Astrocyte (in vitro differentiated cells and primary cell): Measurements from ENCODE around the gene PALMD. TPM values are rescaled to one million over a fixed set of nuclear protein-coding genes. Genes with fewer than 3 reads are reported as not detected.
A peak's percentile ranks its signal among the peaks of the same experiment; 100 is the strongest.

Experiments
- DNase-seq: peaks from one replicate; pipeline ENCODE4 v3.0.0-alpha.2; 2010; ENCODE audit warnings: low read depth
- FAIRE-seq: peaks from 2 replicates; lab custom pipeline; 2011; peaks lifted over from hg19 to GRCh38; lab: Jason Lieb, UNC
- H2AFZ ChIP-seq: 2 replicates; pipeline ENCODE4 v1.6.0; 2012; ENCODE audit warnings: low read depth, low read length, inconsistent platforms
- H3K27ac ChIP-seq: 2 replicates; pipeline ENCODE4 v1.5.1; 2011; ENCODE audit warnings: low read depth, low read length, inconsistent platforms
- H3K27me3 ChIP-seq: 2 replicates; pipeline ENCODE4 v1.6.0; 2011; ENCODE audit warnings: low read length, inconsistent platforms; ENCODE audit not compliant: insufficient read depth
- H3K36me3 ChIP-seq: 2 replicates; pipeline ENCODE4 v1.5.1; 2011; ENCODE audit warnings: low read length, inconsistent platforms; ENCODE audit not compliant: insufficient read depth
- H3K4me1 ChIP-seq: 2 replicates; pipeline ENCODE4 v1.5.1; 2011; ENCODE audit warnings: low read length, inconsistent platforms; ENCODE audit not compliant: insufficient read depth
- H3K4me2 ChIP-seq: 2 replicates; pipeline ENCODE4 v1.6.0; 2012; ENCODE audit warnings: low read length, inconsistent platforms
- H3K4me3 ChIP-seq: 2 replicates; pipeline ENCODE4 v1.5.1; 2011; ENCODE audit warnings: low read depth, mild to moderate bottlenecking, low read length, inconsistent platforms; ENCODE audit not compliant: insufficient read depth
- H3K79me2 ChIP-seq: 2 replicates; pipeline ENCODE4 v1.6.0; 2012; ENCODE audit warnings: mild to moderate bottlenecking, low read length, inconsistent platforms; ENCODE audit not compliant: insufficient read depth
- H3K9ac ChIP-seq: 2 replicates; pipeline ENCODE4 v1.6.0; 2012; ENCODE audit warnings: mild to moderate bottlenecking, low read length, inconsistent platforms
- H3K9me3 ChIP-seq: 2 replicates; pipeline ENCODE4 v1.5.1; 2012; ENCODE audit warnings: low read depth, mild to moderate bottlenecking, low read length, inconsistent platforms; ENCODE audit not compliant: insufficient read depth
- H4K20me1 ChIP-seq: 2 replicates; pipeline ENCODE4 v1.6.0; 2012; ENCODE audit warnings: low read length, inconsistent platforms; ENCODE audit not compliant: insufficient read depth
- H3K27ac Mint-ChIP-seq: one replicate; pipeline ENCODE4 v1.8.0; 2021; ENCODE audit warnings: mild to moderate bottlenecking, mixed read lengths; ENCODE audit not compliant: unreplicated experiment
- H3K27me3 Mint-ChIP-seq: one replicate; pipeline ENCODE4 v1.8.0; 2021; ENCODE audit warnings: low read depth, mixed read lengths; ENCODE audit not compliant: unreplicated experiment
- H3K36me3 Mint-ChIP-seq: one replicate; pipeline ENCODE4 v1.8.0; 2021; ENCODE audit warnings: low read depth, mixed read lengths; ENCODE audit not compliant: unreplicated experiment
- H3K4me1 Mint-ChIP-seq: one replicate; pipeline ENCODE4 v1.8.0; 2021; ENCODE audit warnings: low read depth, mixed read lengths; ENCODE audit not compliant: unreplicated experiment
- H3K4me3 Mint-ChIP-seq: one replicate; pipeline ENCODE4 v1.8.0; 2021; ENCODE audit warnings: mild to moderate bottlenecking, moderate library complexity, mixed read lengths; ENCODE audit not compliant: unreplicated experiment
- H3K9me3 Mint-ChIP-seq: one replicate; pipeline ENCODE4 v1.8.0; 2021; ENCODE audit warnings: mild to moderate bottlenecking, mixed read lengths; ENCODE audit not compliant: unreplicated experiment
- CTCF ChIP-seq: IDR thresholded peaks from 2 replicates; pipeline ENCODE4 v1.5.1; 2011; ENCODE audit warnings: low read depth, mild to moderate bottlenecking, inconsistent platforms, low read length, moderate library complexity; ENCODE audit not compliant: insufficient read depth
- EZH2 ChIP-seq: IDR thresholded peaks from 2 replicates; pipeline ENCODE4 v1.6.1; 2012; ENCODE audit warnings: mild to moderate bottlenecking, low read length, inconsistent platforms; ENCODE audit not compliant: insufficient read depth
- total RNA-seq: library from RNA; stranded (reverse); gene quantifications from 2 replicates; pipeline ENCODE4 v1.2.1, GENCODE V29; 2021

Gene PALMD
- total RNA-seq, 1 donor from 2014 or later = 0.41 TPM

GRCh38 chr1:99643021-99643779, 2.7 kb upstream of the PALMD start:
- Mint-ChIP-seq H3K27ac (no peak overlapping the region), H3K4me1 (peaks cover 11% of the 10 kb centered on the region), H3K9me3 (no peaks in the 10 kb centered on the region), H3K36me3 (no peaks in the 10 kb centered on the region), H3K4me3 (no peak overlapping the region), H3K27me3 (no peaks in the 10 kb centered on the region)
- no peaks in the 10 kb centered on the region for H4K20me1 ChIP-seq
- H3K79me2 ChIP-seq = no peaks in the 10 kb centered on the region
- H3K27me3 ChIP-seq = no peaks in the 10 kb centered on the region
- H3K9me3 ChIP-seq = no peaks in the 10 kb centered on the region
- DNase-seq (peak; percentile 17), FAIRE-seq (no peak)
- H3K4me1 ChIP-seq = peaks cover 11% of the 10 kb centered on the region
- no peaks in the 10 kb centered on the region for H3K36me3 ChIP-seq
- H3K9ac ChIP-seq = no peak overlapping the region
- no peak overlapping the region for H3K4me3 ChIP-seq
- H2AFZ ChIP-seq = no peak overlapping the region
- no peak for TF ChIP-seq CTCF
- TF ChIP-seq EZH2 = no peak
- H3K4me2 ChIP-seq = no peak overlapping the region
- H3K27ac ChIP-seq = no peak overlapping the region

- no peak for TF ChIP-seq CTCF
- TF ChIP-seq EZH2 = no peak
- FAIRE-seq = no peak
- no peak overlapping the region for H3K27ac Mint-ChIP-seq
Observed at GRCh38 chr1:99644279-99645004, 1.5 kb upstream of the PALMD start.

GRCh38 chr1:99645203-99645602, 710 bp upstream of the PALMD start:
- H3K4me3 Mint-ChIP-seq = no peak overlapping the region
- Histone ChIP-seq H3K4me2 (peak overlapping the region; percentile 78), H2AFZ (no peak overlapping the region), H4K20me1 (no peaks in the 10 kb centered on the region), H3K4me3 (no peak overlapping the region), H3K27me3 (no peaks in the 10 kb centered on the region), H3K27ac (no peak overlapping the region), H3K79me2 (no peaks in the 10 kb centered on the region), H3K9me3 (no peaks in the 10 kb centered on the region), H3K4me1 (peaks cover 11% of the 10 kb centered on the region), H3K36me3 (no peaks in the 10 kb centered on the region), H3K9ac (no peak overlapping the region)
- DNase-seq = peak; percentile 49
- H3K4me1 Mint-ChIP-seq = peaks cover 11% of the 10 kb centered on the region
- FAIRE-seq = no peak
- H3K9me3 Mint-ChIP-seq = no peaks in the 10 kb centered on the region
- no peak overlapping the region for H3K27ac Mint-ChIP-seq
- no peaks in the 10 kb centered on the region for H3K27me3 Mint-ChIP-seq
- TF ChIP-seq EZH2 = no peak
- TF ChIP-seq CTCF = no peak
- H3K36me3 Mint-ChIP-seq = no peaks in the 10 kb centered on the region

More at GRCh38 chr1:99644279-99645004, 1.5 kb upstream of the PALMD start:
- Histone ChIP-seq H3K27ac (no peak overlapping the region), H3K9me3 (no peaks in the 10 kb centered on the region), H2AFZ (no peak overlapping the region), H3K9ac (no peak overlapping the region), H3K4me1 (peaks cover 11% of the 10 kb centered on the region), H3K4me2 (no peak overlapping the region), H3K36me3 (no peaks in the 10 kb centered on the region), H3K4me3 (no peak overlapping the region), H3K79me2 (no peaks in the 10 kb centered on the region), H3K27me3 (no peaks in the 10 kb centered on the region), H4K20me1 (no peaks in the 10 kb centered on the region)
- no peaks in the 10 kb centered on the region for H3K9me3 Mint-ChIP-seq
- peaks cover 11% of the 10 kb centered on the region for H3K4me1 Mint-ChIP-seq
- no peak overlapping the region for H3K4me3 Mint-ChIP-seq
- no peaks in the 10 kb centered on the region for H3K27me3 Mint-ChIP-seq
- H3K36me3 Mint-ChIP-seq = no peaks in the 10 kb centered on the region
- no peak for DNase-seq
